NCI-H2227 (cell line): ENCODE data around the gene CFP.
"Not testable (repeated sequence)": the region's sequence is repeated elsewhere in the genome, so short reads cannot be mapped to it uniquely, and the experiment has no call there.

Experiments used
- DNase-seq: peaks from one replicate; lab custom pipeline; 2025; ENCODE audit not compliant: unreplicated experiment; lab: John Stamatoyannopoulos, UW

The CFP gene

GRCh38 chrX:47629419-47630200, at the start of gene CFP:
CFP (minus strand) TSS chrX:47629930; CDS start chrX:47629844, 86 bp downstream.
- no peak for DNase-seq

GRCh38 chrX:47675959-47676859, 46.5 kb upstream of the CFP start:
- DNase-seq, result not testable (repeated sequence)

- DNase-seq, result no peak
Observed at GRCh38 chrX:47674776-47675175, 45.0 kb upstream of the CFP start.

- not testable (repeated sequence) for DNase-seq
Observed at GRCh38 chrX:47665797-47666196, 36.1 kb upstream of the CFP start.

- DNase-seq, result no peak
Observed at GRCh38 chrX:47664737-47665136, 35.0 kb upstream of the CFP start.

GRCh38 chrX:47662144-47662657, 32.5 kb upstream of the CFP start:
- no peak for DNase-seq

GRCh38 chrX:47661539-47661938, 31.8 kb upstream of the CFP start:
- DNase-seq, result no peak

- no peak for DNase-seq
Observed at GRCh38 chrX:47659421-47659726, 29.6 kb upstream of the CFP start.

GRCh38 chrX:47658684-47659420, 29.1 kb upstream of the CFP start, which contains the start of gene UXT:
UXT (minus strand) TSS chrX:47659180; CDS start chrX:47658927, 253 bp downstream.
- peak; percentile 98 for DNase-seq

GRCh38 chrX:47658301-47658683, 28.6 kb upstream of the CFP start:
- DNase-seq, result no peak

- DNase-seq, result no peak
Observed at GRCh38 chrX:47651043-47651905, 21.5 kb upstream of the CFP start.

- peak; percentile 99 for DNase-seq
Observed at GRCh38 chrX:47650164-47651042, 20.7 kb upstream of the CFP start, which contains the start of gene ELK1. ELK1 (minus strand) TSS chrX:47650563; CDS start chrX:47641441, 9,122 bp downstream.

- DNase-seq, result no peak
Observed at GRCh38 chrX:47649781-47650163, 20.0 kb upstream of the CFP start.

GRCh38 chrX:47649271-47649670, 19.5 kb upstream of the CFP start:
- no peak for DNase-seq

- no peak for DNase-seq
Observed at GRCh38 chrX:47648376-47648775, 18.6 kb upstream of the CFP start.

- no peak for DNase-seq
Observed at GRCh38 chrX:47646636-47647035, 16.9 kb upstream of the CFP start.

- no peak for DNase-seq
Observed at GRCh38 chrX:47645530-47645929, 15.8 kb upstream of the CFP start.

GRCh38 chrX:47644557-47645091, 14.9 kb upstream of the CFP start:
- DNase-seq, result peak; percentile 55

- DNase-seq, result no peak
Observed at GRCh38 chrX:47643926-47644325, 14.2 kb upstream of the CFP start.
